Fibroblast of lung (primary cell): ENCODE measurements around the gene FLACC1. TPM values are rescaled to one million over a fixed set of nuclear protein-coding genes. Genes with fewer than 3 reads are reported as not detected.

Source experiments
- DNase-seq, 2 donors: peaks; one replicate each; pipeline versions ENCODE4 v3.0.0 to v3.0.0-alpha.2; 2010; ENCODE audit warnings: low read depth in 2 of 2
- H2AFZ ChIP-seq: 2 replicates; pipeline ENCODE4 v1.5.1; 2012; ENCODE audit warnings: low read length, control low read depth, inconsistent platforms
- H3K27ac ChIP-seq: 2 replicates; pipeline ENCODE4 v1.5.1; 2011; ENCODE audit warnings: low read length, control low read depth; ENCODE audit not compliant: insufficient read depth
- H3K27me3 ChIP-seq: 2 replicates; pipeline ENCODE4 v1.5.1; 2011; ENCODE audit warnings: mild to moderate bottlenecking, low read length; ENCODE audit not compliant: control insufficient read depth, insufficient read depth
- H3K36me3 ChIP-seq: 2 replicates; pipeline ENCODE4 v1.5.1; 2011; ENCODE audit warnings: low read length; ENCODE audit not compliant: control insufficient read depth, insufficient read depth
- H3K4me1 ChIP-seq: 2 replicates; pipeline ENCODE4 v1.5.1; 2011; ENCODE audit warnings: low read length; ENCODE audit not compliant: control insufficient read depth, insufficient read depth; ENCODE audit errors: extremely low read depth
- H3K4me2 ChIP-seq: 2 replicates; pipeline ENCODE4 v1.5.1; 2011; ENCODE audit warnings: low read length, control low read depth; ENCODE audit not compliant: insufficient read depth; ENCODE audit errors: extremely low read depth
- H3K4me3 ChIP-seq, 4 experiments: fragments of 200-600 bp in 1 of 4; sonication (generic) in 1 of 4; replicated peaks in 1 of 4; 2 replicates each; pipeline ENCODE4 v1.5.1; 2011 to 2016; ENCODE audit warnings: low read length in 4 of 4, low read depth in 3 of 4, mild to moderate bottlenecking in 3 of 4, control low read depth in 2 of 4, inconsistent platforms in 1 of 4, mixed read lengths in 1 of 4; ENCODE audit not compliant: insufficient read depth in 1 of 4; ENCODE audit errors: control extremely low read depth in 1 of 4
- H3K79me2 ChIP-seq: 2 replicates; pipeline ENCODE4 v1.5.1; 2012; ENCODE audit warnings: mild to moderate bottlenecking, low read length, inconsistent platforms; ENCODE audit not compliant: control insufficient read depth, insufficient read depth
- H3K9ac ChIP-seq: 2 replicates; pipeline ENCODE4 v1.5.1; 2011; ENCODE audit warnings: mild to moderate bottlenecking, low read length, control low read depth; ENCODE audit not compliant: insufficient read depth
- H3K9me3 ChIP-seq: 2 replicates; pipeline ENCODE4 v1.5.1; 2012; ENCODE audit warnings: low read depth, low read length; ENCODE audit not compliant: control insufficient read depth, insufficient read depth
- H4K20me1 ChIP-seq: 2 replicates; pipeline ENCODE4 v1.5.1; 2011; ENCODE audit warnings: low read length; ENCODE audit not compliant: control insufficient read depth, insufficient read depth; ENCODE audit errors: extremely low read depth
- CTCF ChIP-seq, 2 donors: IDR thresholded peaks in 1 of 2; conservative IDR thresholded peaks in 1 of 2; 1 replicate in 1 of 2; 2 replicates in 1 of 2; pipeline ENCODE4 v1.5.1; 2011 to 2012; ENCODE audit warnings: low read length in 2 of 2, control low read depth in 1 of 2, inconsistent platforms in 1 of 2, low read depth in 1 of 2, mild to moderate bottlenecking in 1 of 2
- EZH2 ChIP-seq: IDR thresholded peaks from 2 replicates; pipeline ENCODE4 v1.5.1; 2012; ENCODE audit warnings: low read length, control low read depth, mild to moderate bottlenecking; ENCODE audit errors: missing control alignments
- polyA plus RNA-seq, 2 donors: library from polyadenylated mRNA; depleted of rRNA in 1 of 2; stranded (reverse) in 1 of 2; unstranded in 1 of 2; fragments of >200 nt; gene quantifications; 2 replicates each; pipeline ENCODE4 v1.2.1, GENCODE V29; 2011 to 2012; ENCODE audit warnings: missing spikeins in 1 of 2
- total RNA-seq: library from RNA; depleted of rRNA; stranded (reverse); fragments of >200 nt; gene quantifications from 2 replicates; pipeline ENCODE4 v1.2.1, GENCODE V29; 2014

Gene FLACC1
- total and polyA plus RNA-seq, 2 donors (not counting 1 experiment from before 2014, with no cell fraction given), result 0.56 to 1.3 TPM

- Histone ChIP-seq H4K20me1 (no peaks in the 10 kb centered on the region), H2AFZ (no peak overlapping the region), H3K36me3 (no peaks in the 10 kb centered on the region), H3K9ac (no peak overlapping the region), H3K27me3 (no peaks in the 10 kb centered on the region), H3K79me2 (no peaks in the 10 kb centered on the region), H3K9me3 (no peaks in the 10 kb centered on the region), H3K4me3 (no peak overlapping the region), H3K4me2 (no peak overlapping the region), H3K27ac (no peak overlapping the region), H3K4me1 (peaks cover 3% of the 10 kb centered on the region)
- TF ChIP-seq CTCF (conservative IDR thresholded peaks at IDR 0.05 in 1 of 2, IDR thresholded peaks at IDR 0.05 in 1 of 2; ENCODE audit: low read depth in 1 of 2, low read length in 2 of 2) (no peak), EZH2 (no peak)
- DNase-seq, result no peak
Measured at GRCh38 chr2:201249889-201250288, 107.3 kb downstream of the FLACC1 start.

DNA sequence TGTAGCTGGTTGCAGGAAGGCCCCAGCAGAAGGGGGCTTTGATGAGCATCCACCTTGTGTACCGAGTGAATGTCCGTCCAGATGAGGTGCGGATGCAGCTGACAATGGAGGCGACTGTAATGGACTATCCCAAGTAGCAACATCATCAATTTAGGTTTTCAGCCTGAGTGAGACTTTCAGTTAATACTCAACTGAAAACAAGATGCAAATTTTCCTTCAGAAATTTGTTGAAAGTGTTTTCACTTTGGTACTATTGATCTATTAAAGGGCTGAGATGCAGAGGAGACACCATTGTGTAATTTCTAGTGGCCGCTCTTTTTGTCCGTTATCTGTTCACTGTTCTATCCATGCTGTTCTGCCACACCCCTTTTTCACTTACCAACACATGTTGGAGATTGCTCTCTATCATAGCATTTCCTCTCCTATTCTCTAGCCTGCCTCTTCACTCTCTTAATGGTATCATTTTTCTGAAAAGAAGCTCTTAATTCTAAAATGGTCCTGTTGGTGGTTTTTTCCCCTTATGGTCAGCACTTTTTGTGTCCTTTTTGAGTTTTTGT, 108.8 kb downstream of the FLACC1 start:
- H3K4me2 ChIP-seq, result no peak overlapping the region
- H3K4me3 ChIP-seq, result no peak overlapping the region
- no peak overlapping the region for H2AFZ ChIP-seq
- no peaks in the 10 kb centered on the region for H3K36me3 ChIP-seq
- no peaks in the 10 kb centered on the region for H3K27me3 ChIP-seq
- no peaks in the 10 kb centered on the region for H3K4me1 ChIP-seq
- TF ChIP-seq EZH2 (no peak), CTCF (conservative IDR thresholded peaks at IDR 0.05 in 1 of 2, IDR thresholded peaks at IDR 0.05 in 1 of 2; ENCODE audit: low read depth in 1 of 2, low read length in 2 of 2) (no peak)
- no peak for DNase-seq
- H4K20me1 ChIP-seq, result no peaks in the 10 kb centered on the region
- no peak overlapping the region for H3K9ac ChIP-seq
- no peaks in the 10 kb centered on the region for H3K79me2 ChIP-seq
- H3K27ac ChIP-seq, result no peak overlapping the region
- no peaks in the 10 kb centered on the region for H3K9me3 ChIP-seq

DNA sequence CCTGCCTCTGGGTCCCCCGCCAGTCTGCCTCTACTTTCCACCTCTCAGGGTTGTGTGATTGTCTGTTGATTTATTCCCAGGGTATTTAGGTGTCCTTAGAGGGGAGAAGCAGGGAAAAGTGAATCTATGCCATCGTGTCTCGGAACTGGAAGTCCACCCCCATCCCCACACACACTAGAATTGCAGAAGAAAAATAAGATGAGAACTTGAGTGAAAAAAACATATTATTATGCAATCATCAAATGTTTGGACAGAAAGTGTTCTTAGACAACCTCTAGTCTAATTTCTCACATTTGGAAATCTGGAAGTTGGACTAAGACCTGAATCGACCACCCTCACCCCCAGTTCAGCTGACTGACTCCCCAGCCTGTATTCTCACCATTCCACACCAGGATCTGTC, 110.9 kb downstream of the FLACC1 start:
- no peaks in the 10 kb centered on the region for H3K9me3 ChIP-seq
- no peak overlapping the region for H3K27ac ChIP-seq
- no peaks in the 10 kb centered on the region for H3K36me3 ChIP-seq
- H3K4me2 ChIP-seq, result no peak overlapping the region
- no peak overlapping the region for H3K9ac ChIP-seq
- no peak overlapping the region for H2AFZ ChIP-seq
- DNase-seq, result no peak
- H3K4me1 ChIP-seq, result no peaks in the 10 kb centered on the region
- no peaks in the 10 kb centered on the region for H4K20me1 ChIP-seq
- H3K4me3 ChIP-seq, result no peak overlapping the region
- H3K27me3 ChIP-seq, result no peaks in the 10 kb centered on the region
- no peaks in the 10 kb centered on the region for H3K79me2 ChIP-seq
- TF ChIP-seq CTCF (conservative IDR thresholded peaks at IDR 0.05 in 1 of 2, IDR thresholded peaks at IDR 0.05 in 1 of 2; ENCODE audit: low read depth in 1 of 2, low read length in 2 of 2) (no peak), EZH2 (no peak)
